Thyroid gland (tissue), 4 donors: ENCODE measurements around the gene PPM1H. TPM values are rescaled to one million over a fixed set of nuclear protein-coding genes. Genes with fewer than 3 reads are reported as not detected.

ENCODE experiments used
- DNase-seq, 2 donors: peaks; one replicate each; pipeline ENCODE4 v3.0.0-alpha.2; 2019
- H3K27ac ChIP-seq, 3 donors: fragments of 200-600 bp; sonication (generic); 1 replicate in 2 of 3; 2 replicates in 1 of 3; pipeline ENCODE4 v1.5.1; 2016 to 2019; ENCODE audit warnings: mild to moderate bottlenecking in 1 of 3, moderate library complexity in 1 of 3
- H3K27me3 ChIP-seq: fragments of 200-600 bp; sonication (generic); one replicate; pipeline ENCODE4 v1.5.1; 2019
- H3K36me3 ChIP-seq, 2 donors: fragments of 200-600 bp; sonication (generic); one replicate each; pipeline ENCODE4 v1.5.1; 2016 to 2019
- H3K4me1 ChIP-seq, 2 donors: fragments of 200-600 bp; sonication (generic); one replicate each; pipeline ENCODE4 v1.5.1; 2017 to 2019
- H3K4me3 ChIP-seq, 3 donors: fragments of 200-600 bp; sonication (generic); replicated peaks in 1 of 3; 1 replicate in 2 of 3; 2 replicates in 1 of 3; pipeline ENCODE4 v1.5.1; 2016; ENCODE audit warnings: mild to moderate bottlenecking in 1 of 3
- H3K9me3 ChIP-seq: fragments of 200-600 bp; sonication (generic); one replicate; pipeline ENCODE4 v1.5.1; 2017
- POLR2A ChIP-seq, 2 donors: fragments of 450-650 bp; IDR thresholded peaks; one replicate each; pipeline ENCODE4 v1.6.1; 2017; ENCODE audit warnings: antibody characterized with exemption in 2 of 2, mild to moderate bottlenecking in 2 of 2, moderate library complexity in 1 of 2
- WGBS, 2 donors: methylation state at CpG; one replicate each; pipeline ENCODE4 v1.1.5; 2017; 5-methylcytosine and 5-hydroxymethylcytosine counted together
- intact Hi-C: fragments of 100-400 bp; cut with DNase I; formaldehyde crosslinking; loops from one replicate; pipeline ENCODE4 v1.15.1; 2023
- total RNA-seq, 4 donors: library from RNA; depleted of rRNA; stranded (reverse); fragments of >200 nt; gene quantifications; one replicate each; pipeline ENCODE4 v1.2.3, GENCODE V29; 2016
- TF ChIP-seq, protein P1 (sequence below), 6 experiments: fragments of 200-600 bp in 3 of 6; fragments of 450-650 bp in 3 of 6; sonication (generic) in 3 of 6; IDR thresholded peaks; one replicate each; pipeline ENCODE4 v1.5.1; 2016 to 2019; ENCODE audit warnings: antibody characterized with exemption in 6 of 6, mild to moderate bottlenecking in 2 of 6, inconsistent platforms in 1 of 6, moderate library complexity in 1 of 6

PPM1H gene
- total RNA-seq, 4 donors from 2014 or later = 3.9 to 12.7 (median 9.0) TPM

DNA sequence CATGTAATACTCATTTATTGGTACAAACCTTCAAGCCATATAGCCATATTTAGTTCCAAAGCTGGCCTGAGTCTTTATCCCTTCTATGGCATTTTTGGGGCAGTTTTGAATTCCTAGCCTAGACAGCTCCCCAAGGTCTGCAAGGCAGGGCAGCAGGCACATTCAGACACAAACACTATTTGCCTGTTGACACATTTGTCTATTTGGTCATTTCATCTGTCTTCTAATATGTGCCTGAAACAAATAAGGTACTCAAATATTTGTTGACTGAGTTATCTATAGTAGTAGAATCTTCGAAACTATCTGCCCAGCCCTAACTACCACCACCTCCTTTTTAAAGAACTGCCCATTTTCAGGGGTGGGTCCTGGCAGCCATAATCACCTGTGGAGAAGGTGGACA lies 9.3 kb downstream of the PPM1H start:
- TF ChIP-seq POLR2A (IDR thresholded peaks at IDR 0.05) = no peak
- WGBS, 2 donors = 95 to 100% methylated on average over 1 of the region's 1 CpG
- H3K9me3 ChIP-seq = no peaks in the 10 kb centered on the region
- intact Hi-C loops = no loop called here
- DNase-seq = no peak
- no peak overlapping the region for H3K4me3 ChIP-seq
- no peaks in the 10 kb centered on the region for H3K36me3 ChIP-seq
- H3K27ac ChIP-seq = no peak overlapping the region
- no peaks in the 10 kb centered on the region for H3K27me3 ChIP-seq
- no peaks in the 10 kb centered on the region for H3K4me1 ChIP-seq

DNA sequence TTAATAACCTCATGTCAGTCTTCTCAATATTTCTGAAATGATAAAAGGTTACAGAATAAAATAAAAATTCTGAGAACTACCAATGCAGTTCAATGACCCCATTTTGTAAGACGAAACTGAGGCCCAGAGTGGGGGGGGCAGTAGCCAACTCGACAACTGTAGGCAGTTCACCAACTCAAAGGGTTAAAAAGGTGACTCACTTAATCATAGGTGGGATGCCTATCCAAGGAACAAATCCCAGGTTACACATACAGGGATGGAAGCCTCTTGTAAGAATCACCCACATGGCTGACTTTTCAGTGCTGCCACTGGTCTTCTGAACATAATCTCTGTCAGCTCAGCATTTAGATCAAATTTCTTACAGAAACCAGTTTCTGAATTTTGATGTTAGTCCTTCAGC lies 10.9 kb downstream of the PPM1H start:
- no peaks in the 10 kb centered on the region for H3K4me1 ChIP-seq
- no peak for TF ChIP-seq POLR2A (IDR thresholded peaks at IDR 0.05)
- no peak for DNase-seq
- H3K27ac ChIP-seq = no peak overlapping the region
- 88 to 89% methylated on average over 2 of the region's 2 CpGs for WGBS, 2 donors
- no peak overlapping the region for H3K4me3 ChIP-seq
- no peaks in the 10 kb centered on the region for H3K27me3 ChIP-seq
- H3K9me3 ChIP-seq = no peaks in the 10 kb centered on the region
- intact Hi-C loops = no loop called here
- H3K36me3 ChIP-seq = no peaks in the 10 kb centered on the region

DNA sequence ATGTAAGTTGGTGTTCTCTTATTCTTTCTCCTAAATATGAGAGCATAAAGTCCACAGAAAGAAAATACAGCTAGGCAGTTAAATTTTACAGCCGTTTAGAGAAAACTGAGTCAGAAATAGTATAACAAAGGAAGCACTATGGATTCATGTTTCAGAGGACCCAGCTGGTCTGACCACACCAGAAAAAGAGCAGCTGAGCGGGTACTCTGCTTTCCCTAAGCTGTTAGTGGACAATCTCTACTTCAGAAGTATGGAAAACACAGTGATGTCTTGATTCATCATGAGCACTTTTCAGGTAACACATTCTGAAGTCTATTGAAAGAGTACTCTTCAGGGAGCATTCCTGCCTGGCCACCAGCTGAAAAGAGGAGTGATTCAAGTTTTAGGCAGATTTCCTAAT lies 12.4 kb downstream of the PPM1H start:
- Histone ChIP-seq H3K9me3 (no peaks in the 10 kb centered on the region), H3K27me3 (no peaks in the 10 kb centered on the region), H3K4me3 (no peak overlapping the region), H3K36me3 (no peaks in the 10 kb centered on the region), H3K27ac (no peak overlapping the region), H3K4me1 (no peaks in the 10 kb centered on the region)
- DNase-seq = no peak
- WGBS, 2 donors = 76 to 82% methylated on average over 2 of the region's 2 CpGs
- intact Hi-C loops = no loop called here
- TF ChIP-seq POLR2A (IDR thresholded peaks at IDR 0.05) = no peak
- TF ChIP-seq, protein P1, sequence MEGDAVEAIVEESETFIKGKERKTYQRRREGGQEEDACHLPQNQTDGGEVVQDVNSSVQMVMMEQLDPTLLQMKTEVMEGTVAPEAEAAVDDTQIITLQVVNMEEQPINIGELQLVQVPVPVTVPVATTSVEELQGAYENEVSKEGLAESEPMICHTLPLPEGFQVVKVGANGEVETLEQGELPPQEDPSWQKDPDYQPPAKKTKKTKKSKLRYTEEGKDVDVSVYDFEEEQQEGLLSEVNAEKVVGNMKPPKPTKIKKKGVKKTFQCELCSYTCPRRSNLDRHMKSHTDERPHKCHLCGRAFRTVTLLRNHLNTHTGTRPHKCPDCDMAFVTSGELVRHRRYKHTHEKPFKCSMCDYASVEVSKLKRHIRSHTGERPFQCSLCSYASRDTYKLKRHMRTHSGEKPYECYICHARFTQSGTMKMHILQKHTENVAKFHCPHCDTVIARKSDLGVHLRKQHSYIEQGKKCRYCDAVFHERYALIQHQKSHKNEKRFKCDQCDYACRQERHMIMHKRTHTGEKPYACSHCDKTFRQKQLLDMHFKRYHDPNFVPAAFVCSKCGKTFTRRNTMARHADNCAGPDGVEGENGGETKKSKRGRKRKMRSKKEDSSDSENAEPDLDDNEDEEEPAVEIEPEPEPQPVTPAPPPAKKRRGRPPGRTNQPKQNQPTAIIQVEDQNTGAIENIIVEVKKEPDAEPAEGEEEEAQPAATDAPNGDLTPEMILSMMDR (IDR thresholded peaks at IDR 0.05) = no peak

DNA sequence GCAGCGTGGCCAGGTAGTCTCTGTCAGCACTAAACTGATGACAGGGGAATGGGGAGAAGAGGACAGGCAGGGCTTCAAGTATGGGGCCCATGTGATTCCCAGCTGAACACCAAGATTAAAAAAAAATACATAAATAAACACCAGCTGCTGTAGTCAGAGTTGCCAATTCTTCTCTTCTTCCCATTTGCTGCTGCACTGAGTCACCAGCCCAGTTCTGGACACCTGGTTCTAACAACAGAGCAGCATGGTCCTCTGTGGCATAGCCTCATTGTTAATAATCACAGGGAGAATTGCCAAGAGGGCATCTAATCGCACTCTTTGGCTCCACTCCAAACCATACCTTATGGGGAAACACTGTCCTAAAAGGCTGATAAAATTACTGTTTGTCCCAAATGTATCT lies 15.1 kb downstream of the PPM1H start:
- TF ChIP-seq, protein P1 (IDR thresholded peaks at IDR 0.05) = no peak
- no peak for TF ChIP-seq POLR2A (IDR thresholded peaks at IDR 0.05)
- no peaks in the 10 kb centered on the region for H3K4me1 ChIP-seq
- H3K9me3 ChIP-seq = no peaks in the 10 kb centered on the region
- no peaks in the 10 kb centered on the region for H3K27me3 ChIP-seq
- 47 to 51% methylated on average over 2 of the region's 2 CpGs for WGBS, 2 donors
- intact Hi-C loops = no loop called here
- no peak overlapping the region for H3K27ac ChIP-seq
- no peak for DNase-seq
- H3K36me3 ChIP-seq = no peaks in the 10 kb centered on the region
- no peak overlapping the region for H3K4me3 ChIP-seq

DNA sequence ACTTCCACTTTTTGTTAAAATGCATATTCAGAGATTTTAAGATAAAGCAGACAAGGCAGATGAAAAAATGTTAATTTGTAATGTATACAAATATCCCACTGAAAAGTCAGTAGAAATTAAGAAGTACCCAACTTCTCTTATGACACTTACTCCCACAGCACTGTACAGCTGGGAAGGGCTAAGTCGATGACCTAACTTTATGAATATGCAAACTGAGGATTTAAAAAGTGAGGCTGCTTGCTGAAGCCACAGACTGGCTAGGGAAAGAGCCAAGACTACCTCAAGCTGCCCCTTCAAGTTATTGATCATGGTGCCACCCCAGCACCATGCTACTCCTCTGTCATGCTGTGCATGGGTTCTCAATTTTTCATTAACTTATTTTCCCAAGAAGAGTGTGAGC lies 17.0 kb downstream of the PPM1H start:
- Histone ChIP-seq H3K27me3 (no peaks in the 10 kb centered on the region), H3K4me1 (no peaks in the 10 kb centered on the region), H3K27ac (no peak overlapping the region), H3K36me3 (no peaks in the 10 kb centered on the region), H3K4me3 (no peak overlapping the region), H3K9me3 (no peaks in the 10 kb centered on the region)
- intact Hi-C loops = no loop called here
- no peak for DNase-seq
- 68 to 71% methylated on average over 1 of the region's 1 CpG for WGBS, 2 donors
- TF ChIP-seq POLR2A (IDR thresholded peaks at IDR 0.05) = no peak
- TF ChIP-seq, protein P1 (IDR thresholded peaks at IDR 0.05) = no peak

DNA sequence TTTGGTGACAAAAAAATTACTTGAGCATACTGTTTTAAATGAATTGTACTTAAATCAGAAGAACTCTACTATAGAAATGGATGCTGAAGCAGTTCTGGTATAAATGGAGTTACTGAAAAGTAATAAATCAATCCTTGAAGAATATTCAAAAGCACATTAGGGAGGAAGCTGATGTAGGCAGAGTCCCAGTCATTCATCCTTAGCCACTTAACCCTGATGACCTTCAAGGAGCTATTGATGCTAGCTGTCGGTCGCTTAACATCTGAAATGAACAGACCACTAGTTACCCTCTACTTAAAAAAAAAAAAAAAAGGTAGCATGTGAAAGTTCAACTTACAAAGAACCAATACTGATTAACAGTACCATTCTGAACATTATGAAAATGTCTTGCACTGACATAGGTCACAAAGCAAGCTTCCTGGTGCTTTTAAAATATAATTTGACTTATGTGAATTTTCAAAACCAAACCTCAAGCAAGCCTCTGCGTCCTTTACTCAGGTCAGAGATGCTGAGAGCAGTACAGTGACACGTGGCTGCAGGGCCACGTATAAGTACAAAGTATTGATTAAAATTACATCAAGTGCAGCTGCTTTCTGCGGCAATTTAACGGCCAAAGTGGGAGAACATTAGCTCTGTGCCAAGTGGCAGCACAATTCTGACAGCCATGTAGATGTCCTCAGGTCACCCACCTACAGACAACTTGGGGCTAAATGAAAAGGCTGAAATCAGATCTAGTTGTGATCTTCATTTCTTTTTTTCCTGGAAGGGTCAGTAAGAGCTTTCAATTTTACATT lies 18.1 kb downstream of the PPM1H start:
- intact Hi-C loops = no loop called here
- H3K4me1 ChIP-seq = no peaks in the 10 kb centered on the region
- no peak overlapping the region for H3K4me3 ChIP-seq
- 76 to 78% methylated on average over 7 of the region's 7 CpGs for WGBS, 2 donors
- DNase-seq = no peak
- no peaks in the 10 kb centered on the region for H3K27me3 ChIP-seq
- no peak overlapping the region for H3K27ac ChIP-seq
- TF ChIP-seq, protein P1 (IDR thresholded peaks at IDR 0.05) = no peak
- no peak for TF ChIP-seq POLR2A (IDR thresholded peaks at IDR 0.05)
- H3K36me3 ChIP-seq = no peaks in the 10 kb centered on the region
- H3K9me3 ChIP-seq = no peaks in the 10 kb centered on the region
